Esophagus squamous epithelium (tissue), 4 donors: Measurements from ENCODE around the gene SIGMAR1.

Source experiments
- CTCF ChIP-seq, 6 experiments: fragments of 450-650 bp in 4 of 6; fragments of 200-600 bp in 2 of 6; sonication (generic) in 2 of 6; IDR thresholded peaks; one replicate each; pipeline ENCODE4 v1.5.1; 2016 to 2019; ENCODE audit warnings: antibody characterized with exemption in 6 of 6, mild to moderate bottlenecking in 4 of 6, moderate library complexity in 4 of 6
- POLR2A ChIP-seq, 4 donors: fragments of 450-650 bp; IDR thresholded peaks; one replicate each; pipeline ENCODE4 v1.6.1; 2017; ENCODE audit warnings: antibody characterized with exemption in 4 of 4, mild to moderate bottlenecking in 4 of 4, moderate library complexity in 3 of 4

- TF ChIP-seq POLR2A (IDR thresholded peaks at IDR 0.05) (no peak), CTCF (IDR thresholded peaks at IDR 0.05) (no peak)
Observed at GRCh38 chr9:34675869-34676268, 38.3 kb upstream of the SIGMAR1 start.
